Urothelium cell line (cell line): Measurements from ENCODE around the gene PER3.

Experiments used
- DNase-seq: peaks from one replicate; pipeline ENCODE4 v3.0.0; 2011; ENCODE audit warnings: low spot score, mixed read lengths
- FAIRE-seq: peaks from 2 replicates; lab custom pipeline; 2011; peaks lifted over from hg19 to GRCh38; lab: Jason Lieb, UNC

Gene PER3

DNA sequence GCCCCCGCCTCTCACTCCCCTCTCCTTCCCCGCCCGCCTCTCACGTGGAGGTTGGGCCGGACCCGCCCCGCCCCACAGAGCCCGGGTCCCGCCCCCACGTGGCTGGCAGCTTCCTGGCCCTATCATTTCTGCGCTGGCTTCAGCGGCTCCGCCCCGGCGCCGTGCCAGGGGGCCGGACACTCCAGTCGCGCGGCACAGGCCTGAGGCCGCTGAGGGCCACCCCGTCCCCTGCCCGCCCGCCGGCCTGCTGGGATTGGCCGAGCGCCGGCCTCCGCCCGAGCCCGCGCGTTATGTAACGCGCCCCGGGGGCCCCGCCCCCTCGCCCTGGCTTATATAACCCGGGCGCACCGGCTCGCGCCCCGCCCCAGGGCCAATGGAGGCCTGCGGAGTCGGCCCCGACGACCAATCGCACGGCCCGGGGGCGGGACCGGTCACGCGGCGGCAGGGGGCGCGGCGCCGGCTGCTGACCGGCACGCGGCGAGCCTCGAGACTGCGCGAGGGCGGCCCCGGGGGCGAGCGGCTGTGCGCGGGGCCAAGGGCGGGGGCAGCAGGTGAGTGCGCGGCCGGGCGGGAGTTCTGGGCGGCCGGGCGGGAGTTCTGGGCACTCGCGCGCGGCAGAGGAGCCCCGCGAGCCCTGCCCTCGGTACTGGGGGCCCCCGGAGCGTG is at the start of gene PER3:
TSS of gene PER3 (plus strand) at position 466 of the 666 bp plus-strand sequence. CDS start 587 bp downstream, outside the sequence.
- peak; percentile 95 for DNase-seq
- no peak for FAIRE-seq

DNA sequence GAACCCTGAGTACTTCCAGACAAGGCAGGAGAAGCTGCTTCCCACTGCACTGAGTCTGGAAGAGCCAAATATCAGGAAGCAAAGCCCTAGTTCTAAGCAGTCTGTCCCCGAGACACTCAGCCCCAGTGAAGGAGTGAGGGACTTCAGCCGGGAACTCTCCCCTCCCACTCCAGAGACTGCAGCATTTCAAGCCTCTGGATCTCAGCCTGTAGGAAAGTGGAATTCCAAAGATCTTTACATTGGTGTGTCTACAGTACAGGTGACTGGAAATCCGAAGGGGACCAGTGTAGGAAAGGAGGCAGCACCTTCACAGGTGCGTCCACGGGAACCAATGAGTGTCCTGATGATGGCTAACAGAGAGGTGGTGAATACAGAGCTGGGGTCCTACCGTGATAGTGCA is 46.0 kb upstream of the PER3 start:
- DNase-seq = no peak
- FAIRE-seq = no peak

DNA sequence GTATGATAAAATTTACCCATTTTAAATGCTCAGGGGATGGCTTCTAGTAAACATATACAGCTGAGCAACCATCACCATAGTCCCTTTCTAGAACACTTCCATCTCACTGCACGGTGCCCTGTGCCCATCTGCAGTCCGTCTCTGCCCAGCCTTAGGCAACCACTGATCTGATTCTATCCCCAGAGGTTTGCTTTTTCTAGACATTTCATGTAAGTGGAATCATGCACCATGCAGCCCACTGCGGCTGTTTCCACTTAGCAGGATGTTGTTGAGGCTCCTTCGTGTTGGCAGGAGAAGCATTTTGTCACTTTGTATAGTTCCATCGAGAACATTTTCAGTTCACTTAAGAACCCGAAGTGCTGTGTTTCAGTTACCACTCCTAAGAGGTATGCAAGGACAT is 40.7 kb upstream of the PER3 start:
- FAIRE-seq = no peak
- DNase-seq = no peak

DNA sequence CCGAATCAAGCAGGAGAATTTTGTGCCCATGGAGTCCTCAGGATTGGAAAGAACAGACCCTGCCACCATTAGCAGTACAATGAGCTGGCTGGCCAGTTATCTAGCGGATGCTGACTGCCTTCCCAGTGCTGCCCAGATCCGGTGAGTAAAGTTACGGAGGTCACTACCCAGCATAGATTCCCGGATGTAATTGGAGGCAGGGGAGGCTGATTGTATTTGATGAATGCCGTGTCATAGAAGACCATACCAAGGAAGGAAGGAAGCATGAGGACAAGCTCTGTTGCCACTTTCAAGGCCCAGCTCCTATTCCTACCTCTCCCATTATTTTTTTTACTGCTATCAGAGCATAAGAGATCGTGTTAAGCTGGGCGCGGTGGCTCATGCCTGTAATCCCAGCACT is 39.2 kb upstream of the PER3 start:
- FAIRE-seq (no peak), DNase-seq (no peak)

DNA sequence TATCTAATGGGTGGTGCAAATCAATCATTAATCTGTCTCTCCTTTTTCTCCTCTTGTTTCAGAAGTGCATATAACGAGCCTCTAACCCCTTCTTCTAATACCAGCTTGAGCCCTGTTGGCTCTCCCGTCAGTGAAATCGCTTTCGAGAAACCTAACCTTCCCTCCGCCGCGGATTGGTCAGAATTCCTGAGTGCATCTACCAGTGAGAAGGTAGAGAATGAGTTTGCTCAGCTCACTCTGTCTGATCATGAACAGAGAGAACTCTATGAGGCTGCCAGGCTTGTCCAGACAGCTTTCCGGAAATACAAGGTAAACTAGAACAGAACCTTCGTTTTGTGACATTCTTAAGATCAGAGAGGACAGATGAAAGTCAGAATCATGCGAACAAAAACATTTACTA is 38.3 kb upstream of the PER3 start:
- DNase-seq = no peak
- FAIRE-seq = no peak

DNA sequence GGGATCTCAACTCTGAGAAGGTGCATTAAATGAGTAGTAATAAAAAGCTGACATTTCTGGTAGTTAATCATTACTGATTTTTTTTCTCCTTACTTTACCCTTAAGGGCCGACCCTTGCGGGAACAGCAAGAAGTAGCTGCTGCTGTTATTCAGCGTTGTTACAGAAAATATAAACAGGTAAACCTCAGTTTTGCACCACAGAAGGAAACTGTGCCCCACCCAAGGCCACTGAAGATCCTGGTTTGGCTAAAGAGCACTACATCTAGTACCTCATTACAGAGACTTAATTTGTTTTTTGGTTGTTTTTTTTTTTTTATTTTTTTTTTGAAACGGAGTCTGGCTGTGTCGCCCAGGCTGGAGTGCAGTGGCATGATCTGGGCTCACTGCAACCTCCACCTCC is 36.5 kb upstream of the PER3 start:
- no peak for DNase-seq
- no peak for FAIRE-seq

DNA sequence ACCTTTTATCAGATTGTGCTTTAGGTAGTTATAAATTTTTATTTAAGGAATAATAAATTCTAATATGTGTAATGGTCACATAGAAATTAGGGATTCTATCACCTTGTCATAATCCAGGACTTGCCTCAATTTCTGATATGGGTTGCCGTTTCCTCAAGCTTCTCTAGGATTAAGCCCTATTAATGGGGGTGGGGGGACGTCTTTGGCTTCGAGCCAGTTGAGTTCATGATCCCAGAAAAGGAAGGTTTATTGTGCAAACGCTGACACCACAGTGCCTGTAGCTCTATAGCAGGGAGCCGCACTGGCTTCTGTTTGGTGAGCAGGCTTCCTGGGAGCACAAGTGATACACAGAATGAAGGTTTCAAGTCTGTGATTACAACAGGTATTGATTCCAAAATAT is 35.0 kb upstream of the PER3 start:
- DNase-seq (no peak), FAIRE-seq (no peak)

DNA sequence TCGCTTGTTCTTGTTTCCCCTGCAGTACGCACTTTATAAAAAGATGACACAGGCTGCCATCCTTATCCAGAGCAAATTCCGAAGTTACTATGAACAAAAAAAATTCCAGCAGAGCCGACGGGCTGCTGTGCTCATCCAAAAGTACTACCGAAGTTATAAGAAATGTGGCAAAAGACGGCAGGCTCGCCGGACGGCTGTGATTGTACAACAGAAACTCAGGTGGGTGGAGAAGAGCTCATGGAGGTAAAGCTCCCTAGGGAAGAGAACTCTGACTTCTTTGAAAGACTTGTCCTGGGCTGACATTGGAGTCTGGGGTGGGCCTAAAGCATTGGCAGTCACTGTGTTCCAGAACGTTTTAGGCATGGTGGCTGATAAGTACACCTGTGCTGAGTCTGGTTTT is 32.9 kb upstream of the PER3 start:
- FAIRE-seq = no peak
- DNase-seq = no peak

DNA sequence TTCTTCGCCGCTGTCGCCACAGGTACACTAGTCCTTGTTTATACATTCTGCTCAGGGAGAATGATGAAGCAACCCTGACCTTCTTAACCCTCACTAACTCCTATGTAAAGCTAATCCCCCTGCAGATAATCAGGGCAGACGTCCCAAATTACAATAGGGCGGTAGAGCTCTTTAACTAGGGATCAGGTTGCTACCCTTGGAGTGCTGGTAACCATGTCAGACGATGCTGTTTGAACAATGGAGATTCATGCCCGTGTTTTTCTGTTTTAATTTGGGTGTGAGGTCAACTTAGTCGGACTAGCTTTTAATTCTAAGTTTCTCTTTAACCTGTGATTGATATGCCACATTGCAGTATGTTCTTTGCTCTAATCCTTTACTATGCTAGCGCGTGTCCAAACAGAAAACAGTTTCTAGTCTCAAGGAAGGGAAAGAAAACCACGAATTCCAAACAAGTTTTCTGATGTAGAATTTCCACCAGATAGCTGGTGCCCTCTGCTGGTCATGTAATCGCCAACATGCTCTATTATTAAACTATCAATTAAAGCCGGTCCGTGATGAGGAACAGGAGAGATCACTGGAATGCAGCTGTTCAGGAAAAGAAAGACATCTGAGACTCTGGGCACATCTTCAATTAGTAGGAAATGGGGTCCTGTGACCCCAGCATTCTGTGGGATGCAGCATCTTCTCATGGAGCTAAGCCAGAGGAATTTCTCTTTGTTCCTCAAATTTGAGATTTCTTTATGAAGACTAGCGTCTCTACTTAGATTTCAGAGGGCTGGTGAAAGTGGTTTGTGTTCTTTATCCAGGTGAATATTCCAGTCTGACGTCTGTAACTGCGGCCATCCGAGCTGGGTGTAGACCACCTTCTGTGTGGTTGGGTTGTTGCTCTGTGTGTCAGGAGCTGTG is 31.3 kb upstream of the PER3 start:
- FAIRE-seq (no peak), DNase-seq (peak; percentile 16)

DNA sequence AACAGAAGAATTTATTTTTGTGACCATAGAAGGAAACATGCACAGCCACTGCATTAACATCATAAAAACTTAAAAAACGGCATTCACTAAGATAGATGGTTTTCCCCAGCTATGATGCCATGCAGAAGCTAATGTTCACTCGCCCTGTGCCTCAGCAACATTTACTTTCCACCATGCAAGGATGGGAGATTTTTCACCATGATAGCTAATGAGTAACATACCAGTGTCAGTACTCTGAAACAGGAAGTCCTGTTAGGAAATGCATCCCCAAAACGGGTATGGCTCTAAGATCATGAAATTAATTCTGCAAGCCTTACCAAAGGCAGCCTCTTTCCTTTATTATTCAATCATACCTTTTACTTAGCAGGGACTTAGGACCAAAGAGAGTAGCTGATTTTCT is 30.4 kb upstream of the PER3 start:
- no peak for FAIRE-seq

DNA sequence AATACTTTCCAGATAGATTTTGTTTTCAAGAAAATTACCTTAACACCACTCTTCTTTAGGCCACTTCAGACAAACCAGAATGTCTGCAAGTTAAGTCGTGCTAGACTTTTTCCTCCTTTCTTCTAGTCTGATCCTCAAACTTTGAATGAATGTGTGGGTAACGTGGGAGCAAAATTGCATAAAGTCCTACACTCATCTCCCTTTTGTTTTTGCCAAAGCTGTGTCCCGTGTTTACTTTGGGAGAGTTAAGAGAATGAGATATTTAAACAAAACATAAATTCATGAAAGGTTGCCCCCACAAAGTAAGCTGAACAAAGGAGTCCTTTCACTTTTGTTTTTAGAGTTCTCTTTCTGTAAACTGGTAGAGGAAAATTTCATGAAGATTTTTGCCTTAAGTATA is 29.9 kb upstream of the PER3 start:
- no peak for FAIRE-seq

More for the DNA sequence above, 30.4 kb upstream of the PER3 start:
- no peak for DNase-seq

DNA sequence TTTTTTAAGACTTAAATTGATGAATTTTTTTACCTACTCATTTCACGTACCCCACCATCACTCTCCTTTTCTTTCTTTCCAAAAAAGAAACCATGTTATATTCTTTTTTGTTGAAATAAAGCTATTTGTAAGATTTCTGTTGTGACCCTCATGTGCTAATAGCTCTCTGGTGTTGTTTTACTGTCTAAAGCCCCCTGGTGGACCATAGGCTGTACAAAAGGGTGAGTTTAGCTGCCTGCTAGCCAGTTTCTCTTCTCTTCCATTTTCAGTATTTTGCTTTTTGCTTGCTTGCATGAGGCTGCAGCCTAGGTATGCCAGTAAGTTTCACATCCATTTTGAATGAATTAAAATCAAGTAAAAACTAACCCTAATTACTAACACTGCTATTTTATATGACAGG is 28.6 kb upstream of the PER3 start:
- DNase-seq = no peak
- no peak for FAIRE-seq

More for the DNA sequence above, 29.9 kb upstream of the PER3 start:
- DNase-seq = no peak

DNA sequence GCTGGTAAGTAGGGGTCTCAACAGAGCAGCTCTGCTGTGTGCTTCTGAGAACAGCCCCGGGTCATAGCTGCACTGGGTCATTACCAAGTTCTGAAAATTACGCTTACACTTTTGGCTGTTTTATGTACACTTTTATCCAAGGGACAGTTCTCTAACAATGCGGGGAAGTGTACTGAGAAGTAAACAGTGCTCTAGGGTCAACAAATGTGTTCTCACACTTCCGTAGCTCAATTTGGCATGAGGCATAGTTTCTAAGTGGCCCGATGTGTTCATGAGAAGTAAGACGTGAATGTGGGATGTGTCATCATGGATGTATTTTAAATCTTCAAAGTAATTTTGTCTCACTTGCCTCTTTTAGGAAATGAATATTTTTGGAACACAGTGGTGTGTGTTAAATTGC is 23.8 kb upstream of the PER3 start:
- FAIRE-seq = no peak
- no peak for DNase-seq

DNA sequence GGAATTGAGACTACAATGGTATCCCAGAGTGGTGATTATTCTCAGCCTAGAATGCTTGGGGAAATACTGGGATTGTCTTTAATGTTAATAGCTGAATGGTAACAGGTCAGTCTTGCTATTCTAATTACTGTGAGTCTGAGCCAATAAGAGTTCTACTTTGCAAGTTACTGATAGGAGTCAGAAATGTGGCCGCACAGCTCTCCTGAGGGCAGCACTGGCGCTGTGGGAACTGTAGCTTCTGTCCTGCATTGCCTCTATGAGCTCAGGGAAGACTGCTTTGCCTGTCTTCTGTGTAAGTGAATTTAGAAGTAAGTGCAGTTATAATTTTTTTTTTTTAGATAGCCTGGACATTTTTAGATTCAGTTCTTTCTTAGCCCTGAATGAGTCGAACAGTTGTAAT is 23.0 kb upstream of the PER3 start:
- FAIRE-seq (no peak), DNase-seq (no peak)

DNA sequence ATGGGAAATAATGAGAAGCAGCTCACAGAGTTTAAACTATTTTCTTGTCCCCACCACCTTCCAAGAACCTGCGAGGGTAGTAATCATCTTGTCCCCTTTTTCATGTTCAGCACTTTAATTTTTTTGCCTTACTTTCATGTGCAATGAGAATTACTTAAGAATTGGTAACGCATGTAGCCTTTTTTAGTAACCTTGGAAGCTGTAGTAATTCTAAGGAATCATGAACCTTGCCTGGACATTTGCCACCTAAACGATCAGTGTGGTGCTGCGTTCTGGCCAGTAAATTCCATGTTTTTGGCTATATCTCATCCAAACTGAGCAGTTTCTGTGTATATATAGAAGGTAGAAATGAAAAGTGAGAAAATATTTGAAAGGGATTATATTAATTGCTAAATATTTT is 16.9 kb upstream of the PER3 start:
- FAIRE-seq = no peak
- DNase-seq = no peak

DNA sequence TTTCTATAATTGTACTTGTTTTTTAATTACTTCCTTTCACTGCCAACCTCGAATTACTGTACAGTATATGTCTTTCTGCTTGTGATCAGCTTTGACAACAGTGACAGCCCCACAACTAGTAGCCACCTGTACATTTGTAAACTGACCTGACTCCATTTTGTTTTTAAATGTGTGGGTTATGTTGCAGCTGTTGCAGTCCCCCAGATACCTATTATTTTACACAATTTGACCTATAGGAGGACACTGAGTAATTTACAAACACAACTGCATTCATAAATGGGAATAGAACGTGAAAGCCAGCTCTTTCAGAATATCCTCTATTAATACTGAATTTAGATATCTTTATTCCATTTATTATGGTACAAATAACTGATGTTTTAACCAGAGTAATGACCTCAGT is 15.5 kb upstream of the PER3 start:
- no peak for DNase-seq
- no peak for FAIRE-seq

DNA sequence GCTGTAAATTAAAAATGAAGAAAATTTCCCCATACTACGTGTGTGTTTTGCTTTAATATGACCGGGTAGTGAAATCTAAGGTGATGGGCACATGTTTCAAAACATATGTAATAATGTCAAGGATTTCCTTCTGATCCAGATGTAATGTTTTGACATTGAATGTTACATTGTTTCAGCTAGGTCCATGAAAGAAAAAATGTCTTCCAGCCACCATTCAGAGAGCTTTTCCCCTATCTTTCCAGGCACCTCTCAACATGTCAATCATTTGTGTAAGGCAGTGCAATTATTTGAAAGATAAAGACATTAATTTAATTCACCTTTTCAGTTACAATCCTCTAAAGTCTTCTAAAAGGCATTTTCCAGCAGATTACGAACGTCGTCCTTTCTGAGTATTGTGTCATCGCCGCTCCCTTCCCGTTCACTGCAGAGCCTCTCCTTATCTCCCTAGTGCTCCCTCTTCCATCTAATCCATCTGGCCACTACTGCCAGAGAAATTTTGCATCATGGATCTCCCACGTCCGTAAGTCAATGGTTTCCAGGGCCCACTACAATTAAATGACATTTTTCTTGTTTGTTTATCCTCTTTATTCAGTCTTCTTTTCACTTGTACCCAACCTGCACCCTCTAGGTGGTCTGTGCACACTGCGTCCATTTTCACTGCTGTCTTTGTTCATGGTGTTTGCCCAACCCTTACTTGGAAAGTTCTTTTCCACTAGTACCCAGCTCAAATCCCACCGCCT is 14.2 kb upstream of the PER3 start:
- FAIRE-seq = no peak
- DNase-seq = no peak

DNA sequence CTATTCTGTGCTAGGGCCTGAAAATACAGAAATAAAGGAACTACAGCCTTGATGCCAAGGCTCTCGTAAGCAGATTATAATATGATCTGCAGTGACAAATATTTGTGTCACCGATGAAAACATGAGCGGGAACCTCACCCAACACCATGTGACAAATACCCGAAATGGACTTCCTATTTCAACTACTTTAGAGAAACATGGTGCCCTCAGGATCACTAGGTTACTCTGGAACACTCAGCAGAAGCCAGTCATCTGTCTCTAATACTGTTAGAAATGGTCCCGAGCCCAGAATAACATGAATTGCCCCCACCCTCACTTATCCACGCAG is 13.5 kb upstream of the PER3 start:
- DNase-seq (peak; percentile 9), FAIRE-seq (no peak)

DNA sequence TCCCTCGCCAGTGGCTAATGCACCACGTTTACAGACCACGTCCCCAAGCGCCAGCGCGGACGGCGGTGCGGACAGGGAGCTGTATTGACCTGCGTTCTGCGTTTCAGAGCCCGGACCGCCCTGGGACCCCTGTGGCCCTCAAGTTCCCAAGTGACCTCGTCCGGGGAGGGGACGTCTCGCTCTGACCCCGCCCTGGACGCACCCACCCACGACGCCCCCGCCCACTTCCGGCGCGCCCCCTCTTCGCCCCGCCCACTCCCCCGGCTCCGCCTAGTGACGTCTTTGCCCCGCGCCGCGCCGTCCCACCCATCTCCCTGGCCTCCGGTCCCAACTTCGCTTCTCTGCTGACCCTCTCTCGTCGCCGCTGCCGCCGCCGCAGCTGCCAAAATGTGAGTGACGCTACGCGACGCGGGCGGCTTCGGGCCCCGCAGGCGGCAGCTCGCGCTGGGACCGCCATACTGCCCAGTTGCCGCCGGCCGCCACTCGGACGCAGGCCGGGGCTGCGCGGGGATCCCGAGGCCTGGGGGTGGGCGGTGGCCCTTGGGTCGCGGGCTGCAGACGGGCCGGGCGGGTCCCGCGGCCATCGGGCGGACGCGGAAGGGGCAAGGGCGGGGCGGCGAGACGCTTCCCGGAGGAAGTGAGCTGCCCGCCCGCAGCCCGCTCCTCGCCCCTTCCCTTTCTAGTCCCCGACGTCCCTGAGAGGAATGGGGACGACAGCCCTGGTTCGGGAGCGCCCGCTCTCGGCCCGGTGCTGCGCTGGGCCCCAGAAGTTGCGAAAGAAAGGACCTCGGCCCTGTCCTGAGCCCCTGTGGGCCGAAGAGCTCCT is 12.9 kb upstream of the PER3 start, which contains the start of gene VAMP3:
TSS of gene VAMP3 (plus strand) at position 300 of the 826 bp plus-strand sequence. CDS start at position 388, 88 bp downstream.
- DNase-seq = peak; percentile 84
- FAIRE-seq = no peak

DNA sequence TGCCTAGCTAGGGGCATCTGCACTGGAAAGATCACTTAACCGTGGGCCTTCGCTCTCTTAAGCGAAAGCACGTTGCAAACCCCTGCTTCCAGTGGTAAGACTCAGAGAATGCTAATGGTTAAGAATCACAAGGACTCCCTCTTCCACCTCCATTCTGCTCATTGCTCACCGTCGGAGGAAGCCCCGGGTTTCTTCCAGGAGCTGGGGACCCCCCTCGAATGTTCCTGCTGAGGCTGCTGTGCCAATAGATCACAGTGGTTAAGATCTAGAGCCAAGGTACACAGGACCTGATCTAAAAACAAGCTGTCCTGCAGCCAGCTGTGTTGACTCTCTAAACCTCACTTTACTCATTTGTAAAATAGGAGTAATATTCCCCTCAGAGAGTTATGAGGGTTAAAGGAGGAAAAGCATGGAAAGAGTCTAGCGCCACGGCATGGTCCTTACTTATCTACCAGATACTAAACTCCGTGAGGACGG is 12.2 kb upstream of the PER3 start:
- FAIRE-seq = no peak

DNA sequence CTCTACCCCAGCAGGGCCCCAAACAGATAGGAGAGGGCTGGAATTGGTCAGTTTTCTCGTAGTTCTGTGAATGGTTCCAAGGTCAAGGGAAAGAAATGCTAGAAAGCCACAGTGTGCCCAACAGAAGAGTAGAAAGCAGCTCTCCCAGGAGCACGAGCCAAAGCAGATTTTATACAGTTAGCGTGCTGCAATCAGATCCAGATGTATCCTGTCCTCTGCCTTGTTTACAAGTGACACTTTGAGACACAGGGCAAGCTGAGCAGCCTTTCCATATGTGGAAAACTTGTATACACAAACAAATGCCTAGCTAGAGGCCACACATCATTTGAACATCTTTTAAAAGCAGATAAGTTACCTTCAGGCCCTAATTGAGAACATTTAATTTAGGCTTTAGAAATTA is 6.5 kb upstream of the PER3 start:
- FAIRE-seq (no peak), DNase-seq (no peak)

More for the DNA sequence above, 12.2 kb upstream of the PER3 start:
- DNase-seq = no peak
